ENCODE data around the gene TRIM17.
"Not testable (repeated sequence)": the region's sequence is repeated elsewhere in the genome, so short reads cannot be mapped to it uniquely, and the experiment has no call there.

- not testable (repeated sequence) for TF ChIP-seq POLR2A (IDR thresholded peaks at IDR 0.05; ENCODE audit: low read length); GATA1 (IDR thresholded peaks at IDR 0.05; ENCODE audit: low read depth, low read length)
These were observed 16.8 kb upstream of the TRIM17 start for GRCh38 chr1:228433337-228434053.
